ENCODE results near the gene RELL2.

The RELL2 gene

DNA sequence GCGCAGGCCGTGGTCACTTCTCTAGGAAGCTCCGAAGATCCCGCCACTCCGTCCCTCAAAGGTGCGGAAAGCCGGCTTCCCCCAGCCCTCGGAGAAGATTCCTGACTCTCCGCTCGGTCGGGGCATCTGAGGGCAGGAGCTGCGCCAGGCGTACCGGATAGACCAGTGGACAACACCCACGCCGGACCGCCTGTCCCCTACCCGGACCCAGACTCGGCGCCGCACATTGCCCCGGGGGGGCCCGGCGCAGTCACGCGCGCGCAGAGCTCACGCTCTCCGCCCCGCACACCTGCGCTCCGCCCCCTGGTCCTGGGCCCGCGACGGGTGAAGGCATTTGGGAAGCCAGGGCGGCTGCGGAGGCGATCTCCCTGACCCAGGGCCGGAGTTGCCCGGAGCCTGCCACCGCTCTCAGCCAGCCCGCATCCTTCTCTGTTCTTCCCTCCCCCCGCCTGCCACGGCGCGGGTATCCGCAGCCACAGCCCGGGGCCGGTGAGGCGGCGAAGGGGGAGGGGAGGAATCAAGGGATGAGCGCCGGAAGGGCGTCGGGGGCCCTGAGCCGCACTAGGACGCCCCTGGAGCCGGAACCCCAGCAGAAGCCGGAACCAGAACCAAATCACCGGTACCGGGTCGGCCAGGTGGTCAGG is 448 bp downstream of the RELL2 start:
- Histone ChIP-seq H3K9me3 (ENCODE audit: control insufficient read depth, low read length) (no peaks in the 10 kb centered on the region), H3K36me3 (ENCODE audit: control insufficient read depth, insufficient read depth, low read length) (peaks cover 22% of the 10 kb centered on the region), H3K4me1 (ENCODE audit: control insufficient read depth, insufficient read depth, low read length, poor library complexity, severe bottlenecking) (peaks cover 5% of the 10 kb centered on the region), H3K4me3 (ENCODE audit: extremely low read depth, insufficient read depth, low read length, poor library complexity, severe bottlenecking) (peak overlapping the region; percentile 99), H3K27ac (ENCODE audit: low read depth, low read length, severe bottlenecking) (peak overlapping the region; percentile 23)
- 0 to 2% methylated on average over 38 to 52 of the region's 63 CpGs for WGBS, 2 experiments (ENCODE audit: insufficient coverage in 2 of 2)

DNA sequence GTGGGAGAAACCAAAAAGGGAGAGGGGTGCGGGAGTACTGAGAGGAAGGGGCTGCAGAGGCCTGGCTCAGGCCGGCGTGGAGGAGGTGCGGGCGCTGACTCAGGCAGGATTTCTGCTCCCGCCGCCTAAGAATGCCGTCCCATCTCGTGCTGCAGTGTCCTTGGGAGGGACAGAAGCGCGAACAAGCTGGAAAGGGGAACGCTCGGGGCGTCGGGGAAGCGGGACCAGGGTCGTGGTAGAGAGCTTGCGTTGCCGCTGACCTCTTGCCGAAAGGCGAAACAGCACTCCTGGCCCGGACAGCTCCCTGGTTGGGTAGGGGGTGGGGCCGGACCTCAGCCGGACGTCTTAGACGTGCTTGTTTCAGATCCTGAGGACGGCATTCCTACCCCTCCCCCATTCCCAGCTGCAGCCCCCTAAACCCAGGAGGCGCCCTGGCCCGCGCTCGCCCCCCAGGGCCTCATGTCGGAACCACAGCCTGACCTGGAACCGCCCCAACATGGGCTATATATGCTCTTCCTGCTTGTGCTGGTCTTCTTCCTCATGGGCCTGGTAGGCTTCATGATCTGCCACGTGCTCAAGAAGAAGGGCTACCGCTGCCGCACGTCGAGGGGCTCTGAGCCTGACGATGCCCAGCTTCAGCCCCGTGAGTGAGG is 1.1 kb downstream of the RELL2 start:
- Histone ChIP-seq H3K36me3 (ENCODE audit: control insufficient read depth, insufficient read depth, low read length) (peaks cover 20% of the 10 kb centered on the region), H3K4me3 (ENCODE audit: extremely low read depth, insufficient read depth, low read length, poor library complexity, severe bottlenecking) (peak overlapping the region; percentile 99), H3K27ac (ENCODE audit: low read depth, low read length, severe bottlenecking) (no peak overlapping the region), H3K9me3 (ENCODE audit: control insufficient read depth, low read length) (no peaks in the 10 kb centered on the region), H3K4me1 (ENCODE audit: control insufficient read depth, insufficient read depth, low read length, poor library complexity, severe bottlenecking) (peaks cover 5% of the 10 kb centered on the region)
- WGBS, 2 experiments (ENCODE audit: insufficient coverage in 2 of 2): 14% methylated on average over 28 to 30 of the region's 40 CpGs

DNA sequence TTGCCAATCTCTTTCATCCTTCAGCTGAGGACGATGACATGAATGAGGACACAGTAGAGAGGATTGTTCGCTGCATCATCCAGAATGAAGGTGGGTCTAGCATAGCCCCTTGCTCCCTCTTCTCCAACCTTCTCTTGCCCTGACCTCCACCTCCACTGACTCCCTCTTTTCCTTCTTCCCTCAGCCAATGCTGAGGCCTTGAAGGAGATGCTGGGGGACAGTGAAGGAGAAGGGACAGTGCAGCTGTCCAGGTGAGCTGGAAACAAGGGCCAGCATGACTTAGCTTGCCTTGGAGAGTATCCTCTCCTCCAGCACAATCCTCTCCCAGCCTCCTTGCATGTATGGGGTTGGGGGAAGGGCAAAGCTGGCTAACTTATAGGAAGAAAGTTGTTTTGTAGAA is 2.0 kb downstream of the RELL2 start:
- peaks cover 23% of the 10 kb centered on the region for H3K36me3 ChIP-seq (ENCODE audit: control insufficient read depth, insufficient read depth, low read length)
- peaks cover 5% of the 10 kb centered on the region for H3K4me1 ChIP-seq (ENCODE audit: control insufficient read depth, insufficient read depth, low read length, poor library complexity, severe bottlenecking)
- no peak overlapping the region for H3K4me3 ChIP-seq (ENCODE audit: extremely low read depth, insufficient read depth, low read length, poor library complexity, severe bottlenecking)
- no peaks in the 10 kb centered on the region for H3K9me3 ChIP-seq (ENCODE audit: control insufficient read depth, low read length)
- WGBS, 2 experiments (ENCODE audit: insufficient coverage in 2 of 2): 100% methylated on average over 2 of the region's 2 CpGs; no CpG with 5 or more reads in 1 of the 2 experiments
- H3K27ac ChIP-seq (ENCODE audit: low read depth, low read length, severe bottlenecking): no peak overlapping the region

DNA sequence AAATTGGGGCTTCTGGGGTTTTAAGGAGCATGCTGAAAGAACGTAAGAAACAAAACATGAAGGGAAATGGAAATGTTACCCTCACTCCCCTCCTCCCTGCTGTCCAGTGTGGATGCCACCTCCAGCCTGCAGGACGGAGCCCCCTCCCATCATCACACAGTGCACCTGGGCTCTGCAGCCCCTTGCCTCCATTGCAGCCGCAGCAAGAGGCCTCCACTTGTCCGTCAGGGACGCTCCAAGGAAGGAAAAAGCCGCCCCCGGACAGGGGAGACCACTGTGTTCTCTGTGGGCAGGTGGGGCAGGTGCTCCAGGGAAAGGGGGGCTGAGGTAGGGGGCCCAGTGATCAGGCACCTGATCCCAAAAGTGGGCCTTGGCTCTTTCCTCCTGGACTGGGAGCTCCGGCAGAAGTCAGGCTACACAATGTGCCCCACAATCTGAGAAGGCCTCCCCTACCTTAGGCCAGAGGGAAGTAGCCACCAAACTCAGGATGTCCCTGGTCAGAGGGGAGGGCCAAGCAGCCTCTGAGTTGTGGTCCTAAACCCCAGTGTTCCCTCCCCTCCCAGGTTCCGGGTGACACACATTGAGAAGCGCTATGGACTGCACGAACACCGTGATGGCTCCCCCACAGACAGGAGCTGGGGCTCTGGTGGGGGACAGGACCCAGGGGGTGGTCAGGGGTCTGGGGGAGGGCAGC is 2.7 kb downstream of the RELL2 start:
- H3K9me3 ChIP-seq (ENCODE audit: control insufficient read depth, low read length): no peaks in the 10 kb centered on the region
- H3K27ac ChIP-seq (ENCODE audit: low read depth, low read length, severe bottlenecking): no peak overlapping the region
- no peak overlapping the region for H3K4me3 ChIP-seq (ENCODE audit: extremely low read depth, insufficient read depth, low read length, poor library complexity, severe bottlenecking)
- peaks cover 5% of the 10 kb centered on the region for H3K4me1 ChIP-seq (ENCODE audit: control insufficient read depth, insufficient read depth, low read length, poor library complexity, severe bottlenecking)
- H3K36me3 ChIP-seq (ENCODE audit: control insufficient read depth, insufficient read depth, low read length): peaks cover 31% of the 10 kb centered on the region
- 89 to 98% methylated on average over 5 to 8 of the region's 12 CpGs for WGBS, 2 experiments (ENCODE audit: insufficient coverage in 2 of 2)

DNA sequence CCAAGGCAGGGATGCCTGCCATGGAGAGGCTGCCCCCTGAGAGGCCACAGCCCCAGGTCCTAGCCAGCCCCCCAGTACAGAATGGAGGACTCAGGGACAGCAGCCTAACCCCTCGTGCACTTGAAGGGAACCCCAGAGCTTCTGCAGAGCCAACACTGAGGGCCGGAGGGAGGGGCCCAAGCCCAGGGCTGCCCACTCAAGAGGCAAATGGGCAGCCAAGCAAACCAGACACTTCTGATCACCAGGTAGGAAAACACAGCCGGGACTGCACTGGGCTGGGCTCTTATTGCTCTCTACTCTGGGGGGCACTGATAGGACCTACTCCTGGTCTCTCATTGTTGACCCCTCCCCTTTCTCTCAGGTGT is 3.2 kb downstream of the RELL2 start:
- Histone ChIP-seq H3K9me3 (ENCODE audit: control insufficient read depth, low read length) (no peaks in the 10 kb centered on the region), H3K4me1 (ENCODE audit: control insufficient read depth, insufficient read depth, low read length, poor library complexity, severe bottlenecking) (peaks cover 5% of the 10 kb centered on the region), H3K36me3 (ENCODE audit: control insufficient read depth, insufficient read depth, low read length) (peaks cover 31% of the 10 kb centered on the region), H3K4me3 (ENCODE audit: extremely low read depth, insufficient read depth, low read length, poor library complexity, severe bottlenecking) (no peak overlapping the region), H3K27ac (ENCODE audit: low read depth, low read length, severe bottlenecking) (no peak overlapping the region)
- 85 to 96% methylated on average over 3 of the region's 3 CpGs for WGBS, 2 experiments (ENCODE audit: insufficient coverage in 2 of 2)

DNA sequence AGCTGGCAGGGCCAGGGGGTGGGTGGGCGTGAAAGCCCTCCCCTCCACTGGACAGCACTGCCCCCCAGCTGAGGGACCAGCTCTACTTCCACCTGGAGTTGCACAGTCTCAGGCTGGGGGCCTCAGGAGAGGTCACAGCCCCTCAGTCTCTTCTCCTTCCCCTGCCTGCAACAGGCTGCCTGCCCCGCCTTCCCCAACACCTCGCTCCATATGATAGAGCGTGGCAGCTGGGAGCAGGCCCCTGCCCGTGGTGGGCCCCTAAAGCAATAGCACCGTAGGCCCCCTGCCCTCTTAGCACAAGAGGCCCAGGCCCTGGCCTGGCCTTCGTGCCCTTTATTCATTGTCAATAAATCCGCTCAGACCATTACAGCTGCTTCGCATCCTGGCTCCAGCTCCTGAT is 3.9 kb downstream of the RELL2 start:
- 92 to 95% methylated on average over 8 to 9 of the region's 9 CpGs for WGBS, 2 experiments (ENCODE audit: insufficient coverage in 2 of 2)
- H3K36me3 ChIP-seq (ENCODE audit: control insufficient read depth, insufficient read depth, low read length): peaks cover 35% of the 10 kb centered on the region
- peaks cover under 1% of the 10 kb centered on the region for H3K4me1 ChIP-seq (ENCODE audit: control insufficient read depth, insufficient read depth, low read length, poor library complexity, severe bottlenecking)
- no peak overlapping the region for H3K4me3 ChIP-seq (ENCODE audit: extremely low read depth, insufficient read depth, low read length, poor library complexity, severe bottlenecking)
- no peak overlapping the region for H3K27ac ChIP-seq (ENCODE audit: low read depth, low read length, severe bottlenecking)
- H3K9me3 ChIP-seq (ENCODE audit: control insufficient read depth, low read length): no peaks in the 10 kb centered on the region

DNA sequence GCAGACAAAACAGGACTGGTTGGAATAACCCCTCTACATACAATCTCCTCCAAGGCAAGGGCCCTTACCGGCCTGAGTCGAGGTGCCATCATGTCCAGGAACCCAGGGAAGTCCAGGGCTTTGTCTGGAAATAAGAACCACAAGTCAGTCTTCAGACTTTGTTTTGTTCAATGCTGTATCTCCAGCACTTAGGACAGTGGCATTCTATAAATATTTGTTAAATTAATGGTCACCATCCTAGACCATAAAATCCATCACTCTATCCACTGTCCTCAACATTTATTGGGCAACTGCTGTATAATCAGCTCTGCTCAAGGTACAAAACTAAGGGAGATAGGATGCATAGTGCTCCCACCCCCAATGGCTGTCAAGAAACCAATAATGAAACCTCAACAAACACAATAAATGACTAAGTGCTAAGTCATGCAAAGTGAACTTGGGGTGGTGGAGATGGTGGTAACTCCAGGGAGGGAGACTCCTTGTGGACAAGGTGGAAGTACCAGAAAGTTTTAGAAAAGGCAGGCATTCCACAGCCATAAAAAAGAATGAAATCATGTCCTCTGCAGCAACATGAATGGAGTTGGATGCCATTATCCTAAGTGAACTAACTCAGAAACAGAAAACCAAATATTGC is 5.0 kb downstream of the RELL2 start:
- 79 to 80% methylated on average over 2 of the region's 2 CpGs for WGBS, 2 experiments (ENCODE audit: insufficient coverage in 2 of 2)
- Histone ChIP-seq H3K36me3 (ENCODE audit: control insufficient read depth, insufficient read depth, low read length) (peaks cover 39% of the 10 kb centered on the region), H3K9me3 (ENCODE audit: control insufficient read depth, low read length) (no peaks in the 10 kb centered on the region), H3K4me3 (ENCODE audit: extremely low read depth, insufficient read depth, low read length, poor library complexity, severe bottlenecking) (no peak overlapping the region), H3K4me1 (ENCODE audit: control insufficient read depth, insufficient read depth, low read length, poor library complexity, severe bottlenecking) (no peaks in the 10 kb centered on the region), H3K27ac (ENCODE audit: low read depth, low read length, severe bottlenecking) (no peak overlapping the region)

DNA sequence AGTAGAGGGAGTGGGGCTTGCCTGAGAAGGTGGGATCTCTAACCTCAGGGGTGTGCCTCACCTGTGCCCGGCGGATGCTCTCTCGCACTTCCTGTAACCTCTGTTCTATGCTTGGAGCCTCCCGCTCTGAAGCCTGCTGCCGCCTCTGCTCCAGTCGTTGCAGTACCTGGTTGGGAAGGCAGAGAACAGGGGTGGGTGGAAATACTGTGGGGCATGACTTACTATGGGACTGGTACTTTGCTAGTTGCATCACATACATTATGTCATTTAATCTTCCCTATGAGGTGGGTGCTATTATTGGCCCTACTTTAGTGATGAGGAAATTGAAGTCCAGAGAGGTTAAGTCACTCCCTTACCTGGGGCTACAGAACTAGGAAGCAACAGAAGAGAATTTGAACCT is 9.2 kb downstream of the RELL2 start:
- Histone ChIP-seq H3K9me3 (ENCODE audit: control insufficient read depth, low read length) (no peaks in the 10 kb centered on the region), H3K4me3 (ENCODE audit: extremely low read depth, insufficient read depth, low read length, poor library complexity, severe bottlenecking) (no peak overlapping the region), H3K27ac (ENCODE audit: low read depth, low read length, severe bottlenecking) (no peak overlapping the region), H3K4me1 (ENCODE audit: control insufficient read depth, insufficient read depth, low read length, poor library complexity, severe bottlenecking) (no peaks in the 10 kb centered on the region), H3K36me3 (ENCODE audit: control insufficient read depth, insufficient read depth, low read length) (peaks cover 49% of the 10 kb centered on the region)
- WGBS, 2 experiments (ENCODE audit: insufficient coverage in 2 of 2): 100% methylated on average over 3 to 4 of the region's 6 CpGs

DNA sequence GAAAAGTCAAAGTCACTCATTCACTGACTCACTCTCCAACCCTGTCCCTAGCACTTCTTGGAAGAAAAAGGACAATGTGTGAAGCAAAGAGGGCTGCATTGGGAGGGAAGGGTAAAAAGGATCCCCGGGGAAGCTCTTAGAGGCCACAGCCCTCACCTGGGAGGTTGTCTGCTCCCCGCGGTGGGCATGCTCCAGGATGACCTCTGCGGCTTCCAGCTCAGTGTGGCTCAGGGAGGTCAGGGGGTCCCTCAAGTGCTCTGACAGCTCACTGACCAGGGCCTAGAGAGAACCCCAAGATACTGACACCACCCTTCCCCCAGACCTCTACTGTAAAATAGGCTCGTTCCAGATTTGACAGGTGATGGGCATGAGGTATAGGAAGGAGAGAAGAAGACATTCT is 10.4 kb downstream of the RELL2 start:
- Histone ChIP-seq H3K4me3 (ENCODE audit: extremely low read depth, insufficient read depth, low read length, poor library complexity, severe bottlenecking) (no peak overlapping the region), H3K27ac (ENCODE audit: low read depth, low read length, severe bottlenecking) (no peak overlapping the region), H3K4me1 (ENCODE audit: control insufficient read depth, insufficient read depth, low read length, poor library complexity, severe bottlenecking) (no peaks in the 10 kb centered on the region), H3K9me3 (ENCODE audit: control insufficient read depth, low read length) (no peaks in the 10 kb centered on the region), H3K36me3 (ENCODE audit: control insufficient read depth, insufficient read depth, low read length) (peaks cover 45% of the 10 kb centered on the region)
- 85 to 100% methylated on average over 4 of the region's 5 CpGs for WGBS, 2 experiments (ENCODE audit: insufficient coverage in 2 of 2)

DNA sequence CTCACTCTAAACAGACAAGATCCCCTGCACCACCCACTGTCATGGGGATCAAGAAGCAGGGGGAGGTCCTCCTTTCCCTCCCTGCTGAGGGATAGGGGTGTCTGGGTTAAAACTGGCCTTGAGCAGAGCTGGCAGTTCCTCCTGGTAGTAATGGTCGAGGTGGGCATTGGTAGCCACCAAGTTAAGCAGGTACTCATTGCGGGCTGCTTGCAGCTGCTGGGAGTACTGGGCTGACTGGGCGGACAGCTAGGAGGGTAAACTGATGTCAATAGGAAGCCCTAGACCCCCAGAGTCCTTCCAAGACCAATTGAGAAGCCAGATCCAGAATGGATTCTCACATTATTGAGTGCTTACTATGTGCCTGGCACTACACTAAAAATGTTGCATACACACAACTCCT is 11.1 kb downstream of the RELL2 start:
- WGBS, 2 experiments (ENCODE audit: insufficient coverage in 2 of 2): 86 to 89% methylated on average over 3 of the region's 3 CpGs
- Histone ChIP-seq H3K9me3 (ENCODE audit: control insufficient read depth, low read length) (no peaks in the 10 kb centered on the region), H3K36me3 (ENCODE audit: control insufficient read depth, insufficient read depth, low read length) (peaks cover 43% of the 10 kb centered on the region), H3K27ac (ENCODE audit: low read depth, low read length, severe bottlenecking) (no peak overlapping the region), H3K4me1 (ENCODE audit: control insufficient read depth, insufficient read depth, low read length, poor library complexity, severe bottlenecking) (no peaks in the 10 kb centered on the region), H3K4me3 (ENCODE audit: extremely low read depth, insufficient read depth, low read length, poor library complexity, severe bottlenecking) (no peak overlapping the region)
